HEK293T (cell line): ENCODE results near the gene CIPC.

ENCODE experiments used
- BHLHE40 ChIP-seq: fragments of 450-650 bp; IDR thresholded peaks from 2 replicates; pipeline ENCODE4 v1.6.1; 2016; ENCODE audit warnings: mild to moderate bottlenecking, moderate library complexity, borderline replicate concordance
- ELF4 ChIP-seq: fragments of 450-650 bp; IDR thresholded peaks from 2 replicates; pipeline ENCODE4 v1.6.1; 2017; ENCODE audit warnings: antibody characterized with exemption
- FOXA1 ChIP-seq: fragments of 450-650 bp; IDR thresholded peaks from 2 replicates; pipeline ENCODE4 v1.6.1; 2016; ENCODE audit warnings: mild to moderate bottlenecking
- FOXM1 ChIP-seq: fragments of 450-650 bp; IDR thresholded peaks from 2 replicates; pipeline ENCODE4 v1.6.1; 2017; ENCODE audit warnings: mild to moderate bottlenecking, borderline replicate concordance
- HDGF ChIP-seq: fragments of 450-650 bp; IDR thresholded peaks from 2 replicates; pipeline ENCODE4 v1.6.1; 2017; ENCODE audit warnings: antibody characterized with exemption, borderline replicate concordance
- L3MBTL2 ChIP-seq: fragments of 450-650 bp; conservative IDR thresholded peaks from 2 replicates; pipeline ENCODE4 v1.6.1; 2016; ENCODE audit warnings: mild to moderate bottlenecking
- LEF1 ChIP-seq: fragments of 450-650 bp; IDR thresholded peaks from 2 replicates; pipeline ENCODE4 v1.6.1; 2017; ENCODE audit warnings: mild to moderate bottlenecking, borderline replicate concordance
- PKNOX1 ChIP-seq: fragments of 450-650 bp; IDR thresholded peaks from 2 replicates; pipeline ENCODE4 v1.6.1; 2016
- SP1 ChIP-seq: fragments of 450-650 bp; IDR thresholded peaks from 2 replicates; pipeline ENCODE4 v1.6.1; 2017
- SUZ12 ChIP-seq: fragments of 450-650 bp; IDR thresholded peaks from 2 replicates; pipeline ENCODE4 v1.6.1; 2016; ENCODE audit warnings: mild to moderate bottlenecking
- TARDBP ChIP-seq: fragments of 450-650 bp; IDR thresholded peaks from 2 replicates; pipeline ENCODE4 v1.6.1; 2016
- ZNF384 ChIP-seq: fragments of 450-650 bp; IDR thresholded peaks from 2 replicates; pipeline ENCODE4 v1.6.1; 2016

- no peak for TF ChIP-seq SUZ12
- TF ChIP-seq BHLHE40: no peak
- TF ChIP-seq ZNF384: no peak
- no peak for TF ChIP-seq ELF4
- TF ChIP-seq SP1: no peak
- TF ChIP-seq HDGF: no peak
- TF ChIP-seq FOXM1: no peak
- no peak for TF ChIP-seq FOXA1
- TF ChIP-seq L3MBTL2: no peak
- TF ChIP-seq PKNOX1: no peak
- TF ChIP-seq TARDBP: no peak
- TF ChIP-seq LEF1: no peak
Measured at GRCh38 chr14:77157740-77158139, 59.7 kb downstream of the CIPC start.
